Cerebellar nuclear complex (tissue), 1 donor: ENCODE data around the gene ADAMTS17.

Source experiments
- DNase-seq, 2 experiments: peaks; one replicate each; lab custom pipeline; 2025; lab: John Stamatoyannopoulos, UW

Gene ADAMTS17

DNA sequence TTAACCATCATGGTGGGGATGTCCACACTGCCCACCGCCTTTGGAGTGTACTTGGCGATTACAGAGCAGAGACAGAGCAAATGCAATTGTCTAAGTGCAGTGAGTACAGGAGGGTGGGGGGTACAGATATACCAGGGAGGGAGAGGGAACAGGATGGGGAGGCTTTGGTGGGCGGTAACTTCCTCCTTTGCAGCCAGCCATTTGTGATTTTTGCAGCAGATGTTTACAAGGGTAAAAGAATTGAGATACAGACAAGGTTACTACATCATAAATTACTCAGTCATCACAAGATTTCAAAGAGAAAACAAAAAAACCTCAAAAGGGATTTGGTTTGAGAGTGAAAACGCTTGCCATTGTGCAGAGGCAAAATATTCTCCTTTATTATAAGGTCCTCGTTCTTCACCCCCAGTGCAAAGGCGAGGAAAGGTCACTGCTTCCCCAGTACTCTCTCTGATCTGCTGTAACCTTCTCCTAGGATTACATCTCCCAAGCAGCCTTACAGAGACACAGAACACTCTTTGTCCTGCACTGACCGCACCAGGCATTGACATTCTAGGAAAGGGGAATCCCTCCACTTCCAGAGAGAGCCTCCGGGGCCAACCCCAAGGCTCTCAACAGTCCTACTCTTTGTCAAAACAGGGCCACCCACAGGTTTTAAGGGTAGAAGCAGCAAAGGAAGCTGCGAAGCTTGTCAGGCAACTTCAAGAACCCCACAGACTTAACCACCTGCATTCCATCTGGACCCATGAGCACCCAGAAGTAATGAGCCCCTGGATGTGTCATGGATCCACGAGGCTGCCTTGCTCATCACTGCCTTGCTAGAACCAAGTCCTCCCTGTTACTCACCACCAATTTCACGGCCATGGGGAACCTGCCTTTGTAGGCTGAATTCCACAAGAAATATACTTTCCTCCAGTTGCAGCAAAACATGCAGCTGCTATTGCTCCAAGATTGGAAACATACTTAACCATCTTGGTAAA, 117.3 kb downstream of the ADAMTS17 start:
- no peak for DNase-seq

DNA sequence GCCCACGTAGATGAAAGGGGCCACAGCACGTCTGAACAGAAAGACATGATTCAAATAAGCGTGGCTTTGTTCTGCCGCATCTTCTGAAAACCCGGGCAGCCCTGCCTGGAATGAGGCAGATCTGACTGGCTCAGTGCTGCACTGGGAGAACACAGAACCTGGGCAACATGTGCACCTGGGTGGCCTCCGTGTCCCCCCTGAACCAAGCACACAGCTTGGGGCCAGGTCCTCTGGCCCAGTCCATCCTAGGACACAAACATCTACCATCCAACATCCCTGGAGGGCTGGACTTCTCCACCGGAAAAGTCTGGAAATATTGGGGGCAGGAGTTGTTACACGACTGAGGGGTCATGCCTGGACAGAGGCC, 119.4 kb downstream of the ADAMTS17 start:
- no peak for DNase-seq

DNA sequence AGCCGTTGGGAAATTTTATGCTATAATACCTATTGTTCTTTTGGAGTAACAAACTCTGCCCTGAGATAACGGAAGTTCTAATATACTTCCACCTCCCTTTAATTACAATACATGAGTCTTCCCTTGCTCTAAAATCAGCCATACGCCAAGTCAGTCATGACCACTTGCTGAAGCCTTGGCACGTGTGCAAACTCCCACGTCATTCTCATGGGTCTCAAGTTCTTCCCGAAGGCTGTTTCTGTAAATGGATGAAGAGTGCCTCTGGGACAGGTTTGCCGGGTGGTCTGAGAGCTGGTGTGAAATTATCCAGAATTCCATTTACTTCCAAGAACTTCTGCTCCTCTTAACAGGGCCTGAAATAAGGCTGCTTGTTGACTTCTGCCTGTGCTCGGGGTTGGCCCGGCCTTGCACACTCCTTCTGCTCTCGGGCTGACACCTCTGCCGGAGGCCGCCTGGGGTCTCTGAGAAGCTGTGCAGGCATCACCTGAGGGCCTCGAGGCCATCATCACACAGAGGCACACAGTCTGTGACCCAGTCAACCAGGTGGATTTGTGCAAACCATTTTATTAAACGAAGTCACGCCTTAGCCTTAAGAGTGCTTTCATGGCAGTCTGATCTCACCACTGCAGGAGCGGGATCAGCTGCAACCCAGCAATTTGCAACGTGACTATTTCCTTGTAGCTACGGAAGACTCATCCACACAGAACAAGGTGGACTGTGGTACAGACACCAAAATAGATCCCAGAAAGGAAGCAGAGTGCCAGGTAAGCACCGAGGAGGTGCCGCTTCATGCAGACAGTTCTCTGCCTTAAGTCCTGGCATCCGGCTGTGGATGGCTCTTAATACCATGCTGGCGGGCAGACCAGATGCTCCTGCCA, 120.1 kb downstream of the ADAMTS17 start:
- DNase-seq, result no peak

DNA sequence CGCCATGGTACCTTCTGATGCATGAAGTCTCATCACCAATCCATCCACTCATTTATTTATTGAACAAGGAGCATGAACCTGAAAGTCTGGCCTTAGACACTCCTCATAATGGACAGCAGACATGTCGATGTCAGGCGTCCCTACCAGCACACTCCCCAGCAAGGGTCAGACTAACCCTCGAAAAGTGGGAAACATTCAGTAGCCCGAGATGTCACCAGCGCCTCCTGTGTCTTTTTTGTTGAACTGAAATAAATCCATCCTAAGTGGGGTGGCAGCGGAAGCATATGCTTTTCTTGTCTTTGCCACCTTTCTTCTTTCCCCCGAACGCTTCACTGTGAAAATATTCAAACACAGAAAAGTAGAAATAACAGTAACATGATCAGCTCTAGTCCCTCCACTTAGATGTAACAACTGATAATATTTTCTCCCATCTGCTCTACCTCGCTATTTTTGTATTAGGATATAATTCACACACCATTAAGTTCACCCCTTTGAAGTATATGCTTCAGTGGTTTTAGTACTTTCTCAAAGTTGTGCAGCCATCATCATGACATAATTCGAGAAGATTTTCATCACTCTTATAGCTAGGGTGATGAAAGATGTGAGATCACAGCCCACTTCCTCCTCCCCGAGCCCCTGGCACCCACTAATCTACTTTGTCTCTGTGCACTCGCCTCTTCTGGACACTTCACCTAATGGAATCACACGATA, 121.6 kb downstream of the ADAMTS17 start:
- no peak for DNase-seq

DNA sequence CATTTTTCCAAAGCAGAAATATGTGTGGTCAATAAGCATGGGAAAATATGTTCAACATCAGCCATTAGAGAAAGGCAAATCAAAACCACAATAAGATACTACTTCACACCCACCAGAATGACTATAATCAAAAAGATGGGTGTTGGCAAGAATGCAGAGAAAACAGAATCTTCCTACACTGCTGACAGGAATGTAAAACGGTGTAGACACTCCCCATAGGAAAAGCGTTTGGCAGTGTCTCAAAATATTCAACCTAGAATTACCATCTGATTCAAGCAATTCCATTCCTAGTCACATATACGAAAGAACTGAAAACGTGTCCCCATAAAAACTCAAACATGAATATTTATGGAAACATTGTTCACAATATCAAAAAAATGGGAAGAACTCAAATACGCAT, 123.3 kb downstream of the ADAMTS17 start:
- no peak for DNase-seq

DNA sequence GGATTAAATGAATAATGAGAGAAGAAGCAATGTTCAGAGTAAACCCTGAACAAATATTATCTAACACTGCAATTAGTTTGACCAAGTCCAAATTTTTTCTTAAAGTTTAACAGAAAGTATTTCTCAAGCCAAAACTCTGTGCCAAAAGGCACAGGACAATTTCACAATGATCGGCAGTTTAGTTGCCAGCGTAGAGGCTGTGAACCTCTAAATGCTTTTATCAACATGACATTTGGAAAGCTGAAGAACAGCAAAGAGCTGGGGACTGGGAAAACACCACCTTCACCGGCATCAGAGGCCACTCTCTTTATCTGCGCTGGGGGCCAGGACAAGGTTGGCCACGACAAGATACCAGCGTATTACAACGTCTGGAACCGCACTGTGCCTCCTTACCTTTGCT, 125.6 kb downstream of the ADAMTS17 start:
- DNase-seq, result no peak

DNA sequence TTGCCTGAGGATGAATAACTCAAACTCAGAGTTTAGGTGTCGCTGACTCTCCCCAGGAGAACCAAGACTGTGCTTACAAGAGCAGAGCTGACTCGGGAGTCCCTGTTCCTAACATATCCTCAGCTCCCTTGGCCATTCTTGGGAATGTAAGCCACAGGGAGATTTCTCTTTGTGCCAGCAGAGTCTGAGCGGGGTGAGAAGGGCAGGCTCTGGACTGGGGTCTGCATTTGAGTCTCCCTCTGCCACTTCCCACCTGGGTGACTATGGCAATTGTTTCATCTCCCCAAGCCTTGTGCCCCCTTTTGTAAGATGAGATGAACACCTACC, 126.0 kb downstream of the ADAMTS17 start:
- DNase-seq, result no peak

DNA sequence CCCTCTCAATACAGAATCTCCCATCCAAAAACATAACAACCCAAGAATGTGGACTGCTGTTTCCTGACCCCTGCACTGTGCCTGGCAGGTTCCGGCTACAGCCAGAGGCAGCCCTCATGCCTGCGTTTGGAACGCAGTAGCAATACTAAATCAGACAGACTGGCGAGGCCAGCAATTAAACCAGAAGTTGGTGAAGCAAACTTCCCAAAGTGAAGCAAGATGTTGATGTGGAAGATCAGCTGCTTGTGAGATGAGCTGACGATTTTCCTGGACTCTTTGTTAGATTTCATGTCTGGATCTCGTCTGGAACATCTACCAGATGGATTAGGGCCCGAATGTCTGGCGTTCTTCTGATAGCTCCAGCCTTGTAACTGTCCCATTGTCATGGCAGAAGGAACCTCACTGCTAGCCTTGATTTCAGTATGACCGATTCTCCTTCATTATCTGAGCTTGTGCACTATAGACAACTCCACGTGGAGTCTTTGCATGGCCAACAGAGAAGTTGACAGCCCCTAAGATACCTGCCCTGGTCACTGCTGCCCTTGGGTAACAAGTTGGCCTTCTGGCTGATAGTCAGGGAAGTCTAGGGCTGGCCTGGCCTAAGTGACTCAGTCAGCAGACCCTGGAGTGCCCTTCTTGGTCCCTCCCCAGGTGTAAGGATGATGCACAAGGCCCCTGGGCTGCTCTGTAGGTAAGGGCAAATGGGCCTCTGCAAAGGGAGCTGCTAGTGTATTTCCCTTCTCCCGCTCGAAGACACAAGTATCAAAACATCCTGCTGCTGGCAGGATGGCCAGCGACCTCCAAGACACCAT, 126.5 kb downstream of the ADAMTS17 start:
- DNase-seq, result no peak

DNA sequence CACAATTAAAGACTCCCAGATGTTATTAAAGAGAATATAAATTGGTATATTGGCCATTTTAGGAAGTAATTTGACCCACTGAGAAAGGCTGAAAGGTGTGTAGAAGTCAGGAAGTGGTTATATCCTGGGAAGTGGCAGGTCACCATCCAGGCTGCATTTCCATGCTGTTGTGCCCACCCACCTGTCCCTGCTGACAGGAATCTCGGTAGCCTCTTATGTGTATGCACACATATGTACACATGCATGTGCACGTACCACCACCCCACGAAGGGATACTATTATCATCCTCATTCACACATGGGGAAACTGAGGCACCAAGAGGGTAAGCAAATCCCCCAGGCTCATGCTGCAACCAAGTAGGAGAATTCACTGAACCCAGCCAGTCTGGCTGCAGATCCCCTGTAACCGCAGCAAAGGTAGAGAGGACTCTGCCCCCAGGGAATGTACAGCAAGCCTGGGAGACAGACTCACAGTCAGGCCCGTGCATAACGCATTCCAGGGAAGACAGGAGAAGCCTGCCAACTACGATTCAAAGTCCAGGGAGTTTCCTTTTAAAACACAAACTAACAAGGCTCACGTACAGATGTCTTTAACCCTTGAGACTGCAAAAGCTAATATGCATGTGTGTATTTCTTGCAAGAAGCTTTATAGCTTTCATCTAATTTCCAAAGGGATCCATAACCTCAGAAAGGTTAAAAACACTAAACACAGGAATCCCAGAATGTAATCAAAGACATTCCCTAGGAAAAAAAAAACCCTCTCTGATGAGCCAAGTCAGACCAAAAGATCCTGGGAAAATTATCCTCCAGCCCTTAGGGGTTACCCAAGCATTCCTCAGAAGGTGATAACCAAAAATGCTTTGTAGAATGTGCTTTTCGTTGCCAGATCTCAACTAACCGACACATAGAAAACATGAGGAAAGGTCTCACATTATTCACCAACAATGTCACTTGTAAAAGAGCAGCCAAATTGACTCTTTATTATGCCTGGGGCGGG, 129.6 kb downstream of the ADAMTS17 start:
- no peak for DNase-seq

DNA sequence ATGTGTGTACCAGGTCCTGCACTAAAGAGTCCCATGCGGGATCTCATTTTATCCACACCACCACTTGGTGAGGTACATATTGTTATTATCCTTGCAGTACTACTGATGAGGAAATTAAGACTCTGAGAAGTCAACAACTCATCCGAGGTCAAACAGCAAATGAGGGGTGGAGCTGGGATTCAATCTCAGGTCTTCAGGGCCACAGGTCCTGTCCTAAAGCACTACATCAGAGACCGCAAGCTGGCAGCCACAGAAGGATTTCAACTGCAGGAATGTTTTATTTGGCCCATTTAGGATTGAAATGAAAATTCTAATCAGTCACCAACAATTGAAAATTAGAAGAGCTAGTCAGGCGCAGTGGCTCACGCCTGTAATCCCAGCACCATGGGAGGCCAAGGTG, 131.4 kb downstream of the ADAMTS17 start:
- DNase-seq, result no peak

DNA sequence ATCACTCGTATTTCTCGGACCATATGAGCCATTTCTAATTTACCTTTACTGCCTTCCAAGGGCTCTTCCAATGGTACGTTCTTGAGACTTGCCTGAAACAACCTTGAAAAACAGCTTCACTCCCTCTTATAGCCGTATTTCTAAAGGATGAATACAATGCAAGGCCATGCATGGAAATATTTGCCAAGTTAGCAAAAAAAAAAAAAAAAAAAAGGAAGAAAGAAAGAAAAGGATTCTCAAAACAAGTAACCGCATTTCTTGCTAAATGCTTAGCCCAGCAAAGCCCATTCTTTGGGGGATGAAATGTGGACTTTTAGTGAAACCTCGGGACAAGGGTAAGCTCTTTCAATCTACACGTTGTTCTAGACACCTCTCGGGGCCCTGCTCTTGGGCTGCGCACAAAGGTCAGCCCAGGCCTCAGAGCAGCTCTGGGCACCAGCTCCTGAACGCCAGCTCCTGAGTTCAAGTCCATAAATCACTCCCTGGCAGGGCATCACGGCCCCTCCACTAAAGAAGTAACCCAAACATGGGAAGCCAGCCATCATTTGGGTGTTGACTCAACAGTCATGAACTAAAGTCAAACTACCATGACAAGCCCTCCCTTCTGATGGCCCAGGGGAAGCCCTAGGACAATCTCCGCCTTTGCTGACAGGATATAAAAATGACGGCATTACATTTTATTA, 132.7 kb downstream of the ADAMTS17 start:
- DNase-seq, result no peak

DNA sequence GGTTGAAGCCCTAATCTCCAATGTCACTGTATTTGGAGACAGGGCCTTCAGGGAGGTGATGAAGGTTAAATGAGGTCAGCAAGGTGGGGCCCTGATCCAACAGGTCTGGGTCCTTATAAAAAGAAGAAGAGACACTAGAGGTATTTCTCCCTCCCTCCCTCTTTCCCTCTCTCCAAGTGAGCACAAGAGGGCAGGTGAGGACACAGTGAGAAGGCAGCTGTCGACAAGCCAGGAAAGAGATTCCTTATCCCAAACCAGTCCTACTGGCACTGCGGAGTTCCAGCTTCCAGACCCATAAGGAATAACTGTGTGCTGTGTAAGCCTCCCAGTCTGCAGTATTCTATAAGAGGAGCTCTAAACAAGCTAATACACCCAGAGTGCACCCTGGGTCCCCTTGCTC, 134.7 kb downstream of the ADAMTS17 start:
- DNase-seq, result no peak

DNA sequence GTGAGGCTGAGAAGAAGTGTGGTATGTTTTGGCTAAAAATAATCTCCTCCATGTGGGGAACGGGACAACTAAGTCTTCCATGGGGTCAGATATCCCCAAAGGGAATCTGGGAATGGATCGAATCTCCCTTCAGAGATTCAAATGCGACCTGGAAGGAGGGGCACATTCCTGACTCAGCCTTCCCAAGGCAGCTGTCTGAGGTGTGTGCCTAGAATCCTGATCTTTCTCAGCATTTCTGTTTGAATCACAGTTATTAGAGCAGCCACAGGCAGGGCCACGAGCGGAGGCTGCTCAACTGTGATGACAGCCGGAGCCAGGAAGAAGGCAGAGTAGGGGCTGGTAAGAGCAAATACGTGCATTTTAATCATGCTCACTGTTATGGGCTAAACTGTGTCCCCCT, 135.1 kb downstream of the ADAMTS17 start:
- DNase-seq, result no peak

DNA sequence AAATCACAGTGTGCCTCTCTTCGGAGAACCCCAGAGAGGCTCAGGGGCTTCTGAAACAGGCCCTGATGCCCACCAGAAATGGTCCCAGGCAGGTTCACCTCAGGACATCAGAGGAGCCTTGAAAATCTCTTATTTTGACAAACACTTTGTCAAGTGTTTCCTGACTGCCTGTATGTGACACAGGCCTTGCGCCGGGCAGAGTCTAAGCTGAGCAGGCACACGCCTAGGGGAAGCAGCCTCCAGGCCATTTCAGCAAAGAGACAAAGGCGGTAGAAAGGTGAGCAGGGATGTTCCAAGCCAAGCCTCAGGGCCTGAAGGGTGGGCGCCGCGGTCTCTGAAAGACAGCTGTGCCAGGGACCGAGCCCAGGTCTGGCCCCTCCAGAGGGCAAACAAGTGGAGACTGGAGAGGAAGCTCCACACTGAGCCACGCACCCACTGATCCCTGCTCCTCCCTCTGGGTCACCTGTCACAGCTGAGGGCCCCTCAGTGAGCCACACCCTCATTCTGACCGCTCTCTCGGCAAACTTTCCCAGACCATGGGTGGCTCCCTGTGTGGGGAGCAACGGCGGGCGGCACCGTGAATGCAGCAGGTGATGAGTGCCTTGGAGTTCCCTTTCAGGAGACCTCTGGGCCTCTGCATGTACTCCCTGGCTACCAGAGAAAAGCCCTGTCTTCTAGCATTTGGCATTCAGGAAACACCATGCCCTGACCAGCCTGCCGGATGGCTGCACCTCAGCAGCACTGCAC, 136.1 kb downstream of the ADAMTS17 start:
- no peak for DNase-seq

DNA sequence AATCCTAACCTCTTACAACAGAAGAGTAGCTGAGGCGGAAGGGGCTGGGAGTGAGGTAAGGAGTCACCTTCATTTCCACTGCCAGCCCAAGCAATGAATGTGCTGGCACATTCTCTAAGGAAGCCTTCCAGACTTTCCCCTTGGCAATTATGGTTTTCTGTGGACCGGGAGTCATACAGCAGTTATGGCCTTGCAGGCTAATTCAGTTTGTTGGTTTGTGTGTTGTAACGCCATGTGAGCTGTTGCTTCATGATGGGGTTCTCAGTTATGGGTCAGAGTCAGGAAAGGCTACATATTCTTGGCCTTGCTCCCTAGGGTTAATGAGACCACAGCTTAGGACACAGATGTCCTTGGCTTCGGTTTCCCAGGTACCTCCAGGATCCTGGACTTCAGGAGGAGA, 137.0 kb downstream of the ADAMTS17 start:
- no peak for DNase-seq

DNA sequence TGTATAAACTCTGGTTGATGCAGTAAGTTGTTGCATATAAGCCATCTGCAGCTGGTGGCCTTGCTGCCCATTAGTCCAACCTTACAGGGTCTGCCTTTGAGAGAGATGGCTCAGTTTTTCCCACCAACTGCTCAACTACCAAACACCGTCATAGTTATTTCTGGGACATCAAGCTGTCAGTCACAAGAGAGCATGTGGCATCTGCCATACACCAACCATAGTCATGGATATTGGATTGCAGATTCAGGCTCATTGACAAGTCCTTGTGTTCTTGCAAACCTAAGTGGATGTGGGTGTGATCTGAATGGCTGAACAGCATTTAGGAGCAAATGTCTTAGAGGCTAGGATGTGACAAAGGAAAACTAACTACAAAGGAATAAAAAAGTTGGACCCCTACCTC, 137.6 kb downstream of the ADAMTS17 start:
- no peak for DNase-seq

DNA sequence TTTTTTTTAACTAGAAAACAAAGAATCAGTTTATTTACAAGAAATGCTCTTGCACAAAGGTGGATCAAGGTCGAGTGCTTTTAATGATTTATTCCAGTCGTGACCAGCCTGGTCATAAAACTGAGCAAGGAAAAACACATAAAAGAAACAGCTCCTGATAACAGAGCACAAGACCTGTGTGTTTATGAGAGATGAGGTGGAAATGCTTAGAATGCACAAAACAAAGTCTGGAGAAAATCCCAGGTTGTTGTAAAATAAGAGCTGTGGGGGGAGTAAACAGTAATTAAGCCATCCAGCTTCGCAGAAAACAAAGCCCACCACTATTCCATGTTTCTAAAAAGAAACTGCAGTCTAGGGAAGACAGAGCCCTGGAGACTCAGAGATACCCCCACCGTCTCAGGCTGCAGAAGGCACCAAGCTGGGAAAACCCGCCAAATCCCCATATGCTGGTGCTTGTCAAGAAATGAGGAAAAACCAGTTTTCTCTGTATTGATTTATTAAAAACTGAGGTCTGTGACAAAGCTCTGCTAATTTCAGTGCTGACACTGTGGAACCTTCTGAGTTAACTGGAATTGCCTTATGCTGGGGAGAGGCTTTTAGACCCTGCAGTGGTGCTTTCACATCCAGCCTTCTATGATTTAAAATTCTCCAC, 139.3 kb downstream of the ADAMTS17 start:
- DNase-seq, result no peak
